H1 (cell line): ENCODE data around the gene PPP2R2C. TPM values are rescaled to one million over a fixed set of nuclear protein-coding genes. Genes with fewer than 3 reads are reported as not detected.

Experiments
- CTCF ChIA-PET: fragments of 300-600 bp; sonication (Branson Sonifier 250); formaldehyde crosslinking; loops from one replicate; lab custom pipeline; 2021; ENCODE audit not compliant: partially characterized antibody; lab: Charles Lee
- POLR2A ChIA-PET: fragments of 300-600 bp; sonication (Branson Sonifier 250); formaldehyde crosslinking; loops from one replicate; lab custom pipeline; 2021; ENCODE audit warnings: inconsistent platforms; ENCODE audit not compliant: partially characterized antibody; lab: Charles Lee
- DNase-seq, 2 experiments: peaks; one replicate each; pipeline versions ENCODE4 v3.0.0 to v3.0.0-alpha.2; 2010 to 2022; ENCODE audit warnings: low spot score in 2 of 2, low read depth in 1 of 2, mixed read lengths in 1 of 2
- FAIRE-seq: peaks from 2 replicates; lab custom pipeline; 2011; peaks lifted over from hg19 to GRCh38; lab: Jason Lieb, UNC
- H2AFZ ChIP-seq: 2 replicates; pipeline ENCODE4 v1.8.1; 2012; ENCODE audit warnings: low read length, inconsistent platforms
- H2AK5ac ChIP-seq: 2 replicates; pipeline ENCODE4 v1.6.1; 2013; ENCODE audit warnings: low read depth, low read length
- H2BK120ac ChIP-seq: replicated peaks from 2 replicates; pipeline ENCODE3; 2013; ENCODE audit warnings: low read depth, low read length, inconsistent platforms
- H2BK12ac ChIP-seq: 2 replicates; pipeline ENCODE4 v1.6.1; 2013; ENCODE audit warnings: low read depth, low read length
- H2BK15ac ChIP-seq: 2 replicates; pipeline ENCODE4 v1.6.1; 2013; ENCODE audit warnings: low read length
- H2BK20ac ChIP-seq: 2 replicates; pipeline ENCODE4 v1.6.1; 2013; ENCODE audit warnings: low read length
- H2BK5ac ChIP-seq: 2 replicates; pipeline ENCODE4 v1.6.1; 2013; ENCODE audit warnings: low read depth, low read length
- H3K14ac ChIP-seq: 2 replicates; pipeline ENCODE4 v1.6.1; 2013; ENCODE audit warnings: inconsistent platforms; ENCODE audit not compliant: insufficient read length
- H3K18ac ChIP-seq: 2 replicates; pipeline ENCODE4 v1.6.1; 2013; ENCODE audit warnings: low read length; ENCODE audit errors: extremely low read depth
- H3K23ac ChIP-seq: 2 replicates; pipeline ENCODE4 v1.6.1; 2013; ENCODE audit warnings: inconsistent platforms; ENCODE audit not compliant: insufficient read length
- H3K23me2 ChIP-seq: 2 replicates; pipeline ENCODE4 v1.6.1; 2013; ENCODE audit warnings: low read depth, low read length
- H3K27ac ChIP-seq: 2 replicates; pipeline ENCODE4 v1.6.1; 2011; ENCODE audit warnings: low read depth, low read length, inconsistent platforms
- H3K27me3 ChIP-seq, 4 experiments: replicated peaks in 1 of 4; 1 replicate in 1 of 4; 2 replicates in 3 of 4; pipeline versions ENCODE4 v1.6.1 to v1.8.1; 2011 to 2013; ENCODE audit warnings: low read length in 3 of 4, mild to moderate bottlenecking in 3 of 4, inconsistent platforms in 2 of 4, mixed read lengths in 2 of 4, moderate library complexity in 1 of 4; ENCODE audit not compliant: control insufficient read depth in 3 of 4, insufficient read depth in 3 of 4; ENCODE audit errors: extremely low read depth in 1 of 4
- H3K36me3 ChIP-seq, 4 experiments: 2 replicates each; pipeline versions ENCODE4 v1.6.1 to v1.8.1; 2011 to 2013; ENCODE audit warnings: mild to moderate bottlenecking in 4 of 4, low read length in 3 of 4, moderate library complexity in 2 of 4, control low read depth in 1 of 4, inconsistent platforms in 1 of 4; ENCODE audit not compliant: insufficient read depth in 4 of 4, control insufficient read depth in 2 of 4
- H3K4ac ChIP-seq: replicated peaks from 2 replicates; pipeline ENCODE3; 2013; ENCODE audit warnings: low read length, low read depth, mixed read lengths, inconsistent platforms; ENCODE audit not compliant: insufficient read length
- H3K4me1 ChIP-seq, 4 experiments: replicated peaks in 1 of 4; 1 replicate in 1 of 4; 2 replicates in 3 of 4; pipeline versions ENCODE4 v1.6.1 to v1.8.1; 2011 to 2013; ENCODE audit warnings: low read length in 3 of 4, inconsistent platforms in 2 of 4, mixed read lengths in 1 of 4; ENCODE audit not compliant: insufficient read depth in 4 of 4, control insufficient read depth in 3 of 4
- H3K4me2 ChIP-seq, 2 experiments: 2 replicates each; pipeline versions ENCODE4 v1.6.1 to v1.8.1; 2011 to 2013; ENCODE audit warnings: low read depth in 2 of 2, low read length in 2 of 2, control low read depth in 1 of 2, inconsistent platforms in 1 of 2, mild to moderate bottlenecking in 1 of 2; ENCODE audit not compliant: insufficient read depth in 1 of 2
- H3K4me3 ChIP-seq, 4 experiments: fragments of 200-600, 300-600 bp in 1 of 4; sonication (generic), shearing (Covaris generic), sonication (Bioruptor Twin) in 1 of 4; 2 replicates each; pipeline versions ENCODE4 v1.5.1 to v1.8.1; 2011 to 2016; ENCODE audit warnings: low read length in 4 of 4, low read depth in 3 of 4, control low read depth in 2 of 4, inconsistent platforms in 2 of 4, mild to moderate bottlenecking in 2 of 4, mixed read lengths in 1 of 4, moderate library complexity in 1 of 4; ENCODE audit not compliant: insufficient read depth in 2 of 4; ENCODE audit errors: extremely low read depth in 1 of 4
- H3K56ac ChIP-seq: replicated peaks from 2 replicates; pipeline ENCODE3; 2013; ENCODE audit warnings: low read depth, mild to moderate bottlenecking, mixed read lengths, low read length, inconsistent platforms; ENCODE audit not compliant: insufficient read length
- H3K79me1 ChIP-seq: 2 replicates; pipeline ENCODE4 v1.6.1; 2013; ENCODE audit warnings: low read depth, low read length, control low read depth
- H3K79me2 ChIP-seq, 2 experiments: 2 replicates each; pipeline versions ENCODE4 v1.6.1 to v1.8.1; 2012 to 2013; ENCODE audit warnings: low read length in 2 of 2, mild to moderate bottlenecking in 2 of 2, inconsistent platforms in 1 of 2; ENCODE audit not compliant: insufficient read depth in 2 of 2, control insufficient read depth in 1 of 2
- H3K9ac ChIP-seq, 4 experiments: replicated peaks in 1 of 4; 1 replicate in 1 of 4; 2 replicates in 3 of 4; pipeline versions ENCODE4 v1.6.1 to v1.8.1; 2011 to 2013; ENCODE audit warnings: low read depth in 3 of 4, low read length in 3 of 4, control low read depth in 2 of 4, mild to moderate bottlenecking in 2 of 4, moderate library complexity in 2 of 4, inconsistent platforms in 1 of 4; ENCODE audit errors: extremely low read depth in 1 of 4
- H3K9me3 ChIP-seq, 2 experiments: 2 replicates each; pipeline versions ENCODE4 v1.6.1 to v1.8.1; 2012 to 2013; ENCODE audit warnings: mild to moderate bottlenecking in 2 of 2, moderate library complexity in 2 of 2, control low read depth in 1 of 2, inconsistent platforms in 1 of 2, low read depth in 1 of 2, low read length in 1 of 2, mixed read lengths in 1 of 2; ENCODE audit not compliant: insufficient read depth in 2 of 2
- H4K20me1 ChIP-seq, 2 experiments: replicated peaks in 1 of 2; 2 replicates each; pipeline versions ENCODE3 to v1.8.1; 2011 to 2013; ENCODE audit warnings: inconsistent platforms in 2 of 2, low read length in 2 of 2, mild to moderate bottlenecking in 1 of 2; ENCODE audit not compliant: insufficient read depth in 2 of 2, control insufficient read depth in 1 of 2
- H4K5ac ChIP-seq: 2 replicates; pipeline ENCODE4 v1.6.1; 2013; ENCODE audit warnings: low read length, low read depth, mixed read lengths, inconsistent platforms; ENCODE audit not compliant: insufficient read length
- H4K8ac ChIP-seq: 2 replicates; pipeline ENCODE4 v1.8.0; 2013; ENCODE audit warnings: mild to moderate bottlenecking, moderate library complexity, low read length, inconsistent platforms; ENCODE audit not compliant: insufficient read depth; ENCODE audit errors: extremely low read depth
- H4K91ac ChIP-seq: replicated peaks from 2 replicates; pipeline ENCODE3; 2013; ENCODE audit warnings: low read length, mixed read lengths, inconsistent platforms; ENCODE audit not compliant: insufficient read length
- E2F6 ChIP-seq: IDR thresholded peaks from 2 replicates; pipeline ENCODE4 v1.6.1; 2012; ENCODE audit warnings: inconsistent platforms
- KDM1A ChIP-seq: fragments of 200-600, 300-600 bp; sonication (generic); IDR thresholded peaks from 2 replicates; pipeline ENCODE4 v1.7.1; 2016; ENCODE audit warnings: mild to moderate bottlenecking, low read length, borderline replicate concordance
- KDM4A ChIP-seq: IDR thresholded peaks from one replicate; pipeline ENCODE4 v1.7.1; 2012; ENCODE audit warnings: low read depth, mild to moderate bottlenecking, moderate library complexity, low read length, inconsistent platforms; ENCODE audit not compliant: severe bottlenecking
- MAFK ChIP-seq: IDR thresholded peaks from 2 replicates; pipeline ENCODE4 v1.6.1; 2012; ENCODE audit warnings: low read depth, mild to moderate bottlenecking, improper control_type of control experiment, low read length
- PHF8 ChIP-seq: fragments of 200-600 bp; sonication (generic); conservative IDR thresholded peaks from 2 replicates; pipeline ENCODE4 v1.7.1; 2012; ENCODE audit warnings: low read depth, mild to moderate bottlenecking, inconsistent platforms, low read length, moderate library complexity
- POLR2AphosphoS5 ChIP-seq: IDR thresholded peaks from 2 replicates; pipeline ENCODE4 v1.6.1; 2011; ENCODE audit warnings: low read depth, low read length
- SAP30 ChIP-seq: fragments of 300-600 bp; sonication (generic); IDR thresholded peaks from 2 replicates; pipeline ENCODE4 v1.7.1; 2012; ENCODE audit warnings: low read length, moderate library complexity, mild to moderate bottlenecking, inconsistent platforms; ENCODE audit not compliant: insufficient read depth, insufficient replicate concordance
- SP1 ChIP-seq: IDR thresholded peaks from 2 replicates; pipeline ENCODE4 v1.6.1; 2011; ENCODE audit warnings: low read depth, low read length
- TCF12 ChIP-seq: IDR thresholded peaks from 2 replicates; pipeline ENCODE4 v1.6.1; 2011; ENCODE audit warnings: low read depth, mild to moderate bottlenecking, low read length
- ZNF274 ChIP-seq: IDR thresholded peaks from 2 replicates; pipeline ENCODE4 v1.7.0; 2012; ENCODE audit warnings: low read length, borderline replicate concordance; ENCODE audit errors: extremely low read depth
- WGBS, 2 experiments: shearing (Covaris generic) in 1 of 2; methylation state at CpG; one replicate each; pipeline versions ENCODE4 v1.1.6 to v1.1.7; 2013 to 2015; ENCODE audit warnings: low lambda C conversion rate in 2 of 2, mixed read lengths in 2 of 2, inconsistent platforms in 1 of 2, low coverage in 1 of 2, missing lambda C conversion rate in 1 of 2; ENCODE audit not compliant: insufficient replicate concordance in 2 of 2, insufficient coverage in 1 of 2, insufficient read length in 1 of 2; ENCODE audit errors: extremely low coverage in 1 of 2, missing lambda C conversion rate in 1 of 2; 5-methylcytosine and 5-hydroxymethylcytosine counted together
- polyA plus RNA-seq, 7 experiments: library from polyadenylated mRNA; depleted of rRNA in 3 of 7; stranded (reverse) in 5 of 7; unstranded in 2 of 7; fragments of >200 nt in 5 of 7; fragments of 200-250 nt in 2 of 7; gene quantifications; 1 replicate in 5 of 7; 2 replicates in 1 of 7; 4 replicates in 1 of 7; pipeline versions ENCODE4 v1.2.1 to v1.2.3, GENCODE V29; 2011 to 2013; ENCODE audit warnings: missing spikeins in 2 of 7, mixed read lengths in 2 of 7
- total RNA-seq: library from RNA; stranded (reverse); fragmentation: NEBNext Ultra II Directional; extraction: Animal tissue kit (Norgen Biotek cat#: 25700); gene quantifications from 2 replicates; pipeline ENCODE4 v1.2.1, GENCODE V29; 2021
- TF ChIP-seq, protein P1 (sequence below), 3 experiments: IDR thresholded peaks; 1 replicate in 2 of 3; 2 replicates in 1 of 3; pipeline versions ENCODE4 v1.5.1 to v1.6.1; 2011; ENCODE audit warnings: low read length in 3 of 3, mild to moderate bottlenecking in 3 of 3, inconsistent platforms in 2 of 3, low read depth in 1 of 3, moderate library complexity in 1 of 3; ENCODE audit not compliant: insufficient read depth in 1 of 3; ENCODE audit errors: control extremely low read depth in 1 of 3

PPP2R2C gene
- total and polyA plus RNA-seq, 2 of the 8 experiments (the other 6 are each of a cell fraction or from before 2014, with no cell fraction given), result 6.4 TPM

- Histone ChIP-seq H3K18ac (no peak overlapping the region), H3K14ac (no peak overlapping the region), H3K9ac (no peak overlapping the region), H4K5ac (no peak overlapping the region), H3K4ac (no peak overlapping the region), H2BK5ac (no peak overlapping the region), H3K27ac (no peak overlapping the region), H2AK5ac (no peak overlapping the region), H3K23ac (no peak overlapping the region), H3K79me2 (no peaks in the 10 kb centered on the region), H3K36me3 (no peaks in the 10 kb centered on the region), H4K8ac (no peak overlapping the region), H3K27me3 (no peaks in the 10 kb centered on the region), H4K20me1 (no peaks in the 10 kb centered on the region), H2AFZ (no peak overlapping the region), H2BK120ac (no peak overlapping the region), H2BK12ac (no peak overlapping the region), H3K4me3 (no peak overlapping the region), H4K91ac (no peak overlapping the region), H3K9me3 (peaks cover 22 to 24% of the 10 kb centered on the region in 2 experiments), H3K56ac (no peak overlapping the region), H3K4me1 (no peaks in the 10 kb centered on the region), H3K79me1 (no peaks in the 10 kb centered on the region), H3K4me2 (no peak overlapping the region), H2BK15ac (no peak overlapping the region), H3K23me2 (peaks cover 11% of the 10 kb centered on the region; the same call in 1 of the 2 replicates), H2BK20ac (no peak overlapping the region)
- TF ChIP-seq TCF12 (no peak), SAP30 (no peak), SP1 (no peak), KDM1A (no peak), POLR2AphosphoS5 (no peak), MAFK (no peak), KDM4A (no peak), E2F6 (no peak), ZNF274 (no peak), PHF8 (no peak)
- TF ChIP-seq, protein P1, sequence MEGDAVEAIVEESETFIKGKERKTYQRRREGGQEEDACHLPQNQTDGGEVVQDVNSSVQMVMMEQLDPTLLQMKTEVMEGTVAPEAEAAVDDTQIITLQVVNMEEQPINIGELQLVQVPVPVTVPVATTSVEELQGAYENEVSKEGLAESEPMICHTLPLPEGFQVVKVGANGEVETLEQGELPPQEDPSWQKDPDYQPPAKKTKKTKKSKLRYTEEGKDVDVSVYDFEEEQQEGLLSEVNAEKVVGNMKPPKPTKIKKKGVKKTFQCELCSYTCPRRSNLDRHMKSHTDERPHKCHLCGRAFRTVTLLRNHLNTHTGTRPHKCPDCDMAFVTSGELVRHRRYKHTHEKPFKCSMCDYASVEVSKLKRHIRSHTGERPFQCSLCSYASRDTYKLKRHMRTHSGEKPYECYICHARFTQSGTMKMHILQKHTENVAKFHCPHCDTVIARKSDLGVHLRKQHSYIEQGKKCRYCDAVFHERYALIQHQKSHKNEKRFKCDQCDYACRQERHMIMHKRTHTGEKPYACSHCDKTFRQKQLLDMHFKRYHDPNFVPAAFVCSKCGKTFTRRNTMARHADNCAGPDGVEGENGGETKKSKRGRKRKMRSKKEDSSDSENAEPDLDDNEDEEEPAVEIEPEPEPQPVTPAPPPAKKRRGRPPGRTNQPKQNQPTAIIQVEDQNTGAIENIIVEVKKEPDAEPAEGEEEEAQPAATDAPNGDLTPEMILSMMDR (IDR thresholded peaks at IDR 0.05; ENCODE audit: control extremely low read depth in 1 of 3, insufficient read depth in 1 of 3, low read depth in 1 of 3, low read length in 3 of 3), result no peak
- CTCF ChIA-PET, result interaction anchor here (0.6 to 1.2 kb wide), 3 partner anchors 10 to 180 kb away, joined by 3 read pairs; no protein-coding TSS in a partner anchor
- 89% methylated on average over 4 of the region's 4 CpGs; no CpG with 5 or more reads in 1 of the 2 experiments for WGBS, 2 experiments
- POLR2A ChIA-PET, result no interaction called here
- no peak for FAIRE-seq
- DNase-seq, result no peak
Measured at GRCh38 chr4:6507345-6507744, 34.9 kb upstream of the PPP2R2C start.
